Measurements from ENCODE around the gene RRP12. TPM values are rescaled to one million over a fixed set of nuclear protein-coding genes. Genes with fewer than 3 reads are reported as not detected.

The RRP12 gene
- polyA plus RNA-seq, 1 donor, result 24.2 TPM

DNA sequence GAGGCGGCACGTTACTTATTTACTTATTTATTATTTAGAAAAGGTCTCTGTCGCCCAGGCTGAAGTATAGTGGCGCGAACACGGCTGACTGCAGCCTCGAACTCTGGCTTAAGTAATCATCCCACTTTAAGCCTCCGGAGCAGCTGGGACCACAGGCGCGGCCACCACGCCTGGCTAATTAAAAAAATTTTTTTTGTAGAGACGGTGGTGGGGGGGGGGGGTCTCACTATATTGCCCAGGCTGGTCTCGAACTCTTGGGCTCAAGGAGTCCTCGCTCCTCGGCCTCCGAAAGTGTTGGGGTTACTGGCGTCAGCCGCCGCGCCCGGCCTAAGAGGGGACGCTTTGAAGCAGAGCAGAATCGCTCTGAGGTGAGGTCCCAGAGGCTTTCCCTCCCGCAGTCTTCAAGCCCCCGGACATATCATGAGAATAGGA is 65.9 kb downstream of the RRP12 start:
- no peak for DNase-seq

- peak; percentile 96 for DNase-seq
These were observed 66.6 kb downstream of the RRP12 start, which contains the start of gene FRAT2 for GRCh38 chr10:97334370-97335175. Gene FRAT2, minus strand, starts transcription at chr10:97334729. Its CDS starts 157 bp downstream, at chr10:97334572.

DNA sequence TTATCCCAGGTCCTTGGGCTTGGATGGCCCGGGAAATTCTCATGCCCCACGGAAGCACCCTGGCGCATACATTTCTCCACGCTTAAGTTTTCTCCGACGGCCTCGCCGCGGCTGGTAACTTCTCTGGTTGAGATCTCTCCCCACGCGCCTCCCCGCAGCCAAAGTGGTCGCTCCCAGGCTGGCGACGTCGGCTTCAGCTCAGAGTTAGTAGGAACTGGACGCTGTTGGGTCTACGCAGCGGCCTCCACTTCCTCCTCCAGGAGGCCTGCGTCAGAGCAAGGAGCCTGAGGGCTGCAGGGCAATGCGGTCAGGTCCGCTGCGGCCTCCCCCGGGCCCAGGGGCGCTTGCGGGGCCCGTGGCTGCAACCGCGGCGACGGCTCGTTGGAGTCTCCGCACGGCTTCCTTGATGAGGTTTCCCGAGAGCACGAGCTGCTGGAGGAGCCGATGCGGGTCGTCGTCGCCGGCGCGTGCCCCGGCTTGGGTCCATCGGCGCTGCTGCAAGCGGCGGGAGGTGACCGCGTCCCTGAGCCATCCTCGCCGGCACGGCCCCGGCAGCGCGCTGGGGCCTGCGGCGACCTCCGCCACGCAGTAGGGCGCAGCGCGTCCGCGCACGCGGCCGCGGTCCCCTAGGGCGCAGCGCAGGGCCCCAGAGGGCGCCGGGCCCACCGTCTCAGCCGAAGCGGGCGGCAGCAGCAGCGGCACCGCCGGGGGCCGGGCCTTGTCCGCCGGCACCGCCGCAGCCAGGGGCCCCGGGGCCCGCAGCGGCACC is 67.4 kb downstream of the RRP12 start:
- no peak for DNase-seq

DNA sequence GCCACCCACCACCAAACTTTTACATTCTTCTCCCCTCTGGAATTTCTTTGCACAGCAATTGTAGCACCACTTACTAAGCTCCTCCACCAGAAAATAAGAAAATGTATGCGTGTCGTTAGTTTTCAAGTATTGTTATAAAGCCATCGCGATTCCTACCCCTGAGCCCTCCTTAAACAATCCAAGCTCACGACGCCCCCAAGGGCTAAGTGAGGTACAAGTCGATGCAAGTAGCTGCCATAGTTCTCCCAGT is 67.9 kb downstream of the RRP12 start:
- DNase-seq, result no peak

DNA sequence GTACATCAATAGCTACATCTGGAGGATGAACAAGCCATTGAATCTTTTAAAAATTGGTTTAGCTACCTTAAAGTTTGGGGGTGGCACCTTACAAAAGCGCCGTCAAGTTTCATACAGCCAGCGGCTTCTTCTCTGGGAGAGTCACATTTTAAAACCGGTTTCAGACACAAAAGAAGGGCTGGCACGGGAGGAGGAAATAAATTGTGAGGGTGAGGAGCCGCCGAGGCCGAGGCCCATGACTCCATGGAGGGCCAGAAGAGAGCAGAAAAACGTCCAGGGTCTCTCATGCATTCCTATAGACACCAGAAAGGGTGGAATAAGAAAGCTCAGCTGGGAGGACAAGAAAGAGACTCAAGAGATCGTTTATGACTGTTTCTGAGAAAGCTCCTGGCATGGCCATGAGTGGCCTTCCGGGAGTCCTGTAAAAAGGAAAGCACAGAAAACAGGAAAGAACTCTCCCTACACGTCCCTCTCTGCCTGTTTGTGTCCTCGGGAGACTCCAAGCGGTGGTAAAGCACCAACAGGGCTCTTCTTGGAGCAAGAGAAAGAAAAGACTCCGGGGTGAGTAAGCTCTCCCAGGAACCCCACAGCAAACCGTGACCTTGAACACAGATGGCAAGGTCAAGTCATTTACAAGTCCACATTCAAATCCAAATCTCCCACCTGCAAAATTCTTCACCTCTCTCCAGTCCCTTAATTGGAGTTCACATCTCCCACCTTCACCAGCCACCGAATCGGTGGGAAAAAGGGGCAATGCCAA is 68.4 kb downstream of the RRP12 start:
- no peak for DNase-seq

GRCh38 chr10:97331153-97331703 is 69.9 kb downstream of the RRP12 start:
- no peak for DNase-seq

DNA sequence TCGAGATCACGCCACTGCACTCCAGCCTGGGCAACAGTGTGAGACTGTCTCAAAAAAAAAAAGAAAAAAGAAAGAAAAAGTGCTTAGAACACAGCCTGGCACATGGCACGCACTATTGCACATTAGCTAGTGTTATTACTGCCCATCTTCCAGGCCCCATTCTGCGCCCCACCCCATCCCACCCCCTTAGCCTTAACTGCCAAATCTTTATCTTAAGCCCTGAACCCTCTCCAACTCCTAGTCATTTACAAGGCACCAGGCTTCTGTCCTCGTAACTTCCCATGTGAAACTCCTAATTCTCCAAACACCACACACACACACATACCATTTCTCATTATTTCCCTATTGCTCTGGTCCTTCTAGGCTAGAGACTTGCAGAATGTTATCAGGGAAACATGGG is 71.4 kb downstream of the RRP12 start:
- DNase-seq, result no peak

GRCh38 chr10:97328646-97329453 is 72.3 kb downstream of the RRP12 start:
- DNase-seq, result no peak

DNA sequence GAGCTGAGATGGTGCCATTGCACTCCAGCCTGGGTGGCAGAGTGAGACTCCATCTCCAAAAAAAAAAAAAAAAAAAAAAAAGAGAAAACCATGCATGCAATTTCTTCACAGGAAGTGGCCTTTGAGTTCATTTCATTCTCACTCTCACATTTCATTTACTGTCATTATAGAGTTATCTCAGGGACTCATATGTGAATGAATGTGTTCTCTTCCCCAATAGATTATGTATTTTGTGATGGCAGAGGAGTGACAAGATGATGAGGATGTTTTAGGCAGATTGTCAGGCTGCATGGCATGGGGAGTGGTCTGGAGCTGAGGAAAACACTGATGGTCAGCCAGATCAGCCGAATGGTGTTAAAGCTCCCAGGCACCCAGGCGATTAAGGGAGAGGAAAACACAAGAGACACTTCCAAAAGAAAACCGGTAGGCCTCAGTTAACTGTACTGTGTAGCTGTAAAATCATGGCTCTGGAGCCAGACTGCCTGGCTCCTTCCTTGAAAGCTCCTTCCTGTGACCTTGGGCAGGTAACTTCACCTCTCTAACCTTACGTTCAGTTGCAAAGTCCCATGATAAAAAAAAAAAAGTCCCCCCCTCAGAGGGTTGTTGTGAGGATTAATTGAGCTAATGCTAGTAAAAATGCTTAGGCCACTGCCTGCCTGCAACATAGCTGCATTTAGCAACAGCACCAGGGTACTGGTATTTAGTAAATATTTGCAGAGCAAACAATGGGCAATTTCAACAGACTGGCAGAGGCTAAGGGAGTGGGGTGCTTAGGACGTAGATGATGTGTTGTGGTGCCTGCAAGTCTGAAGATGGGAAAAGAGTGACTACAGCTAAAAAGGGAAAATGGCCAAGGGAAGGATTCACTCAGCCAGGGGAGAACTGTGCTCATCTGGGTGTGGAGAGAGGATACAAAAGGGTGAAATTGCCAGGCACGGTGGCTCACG is 73.5 kb downstream of the RRP12 start:
- DNase-seq, result no peak

DNA sequence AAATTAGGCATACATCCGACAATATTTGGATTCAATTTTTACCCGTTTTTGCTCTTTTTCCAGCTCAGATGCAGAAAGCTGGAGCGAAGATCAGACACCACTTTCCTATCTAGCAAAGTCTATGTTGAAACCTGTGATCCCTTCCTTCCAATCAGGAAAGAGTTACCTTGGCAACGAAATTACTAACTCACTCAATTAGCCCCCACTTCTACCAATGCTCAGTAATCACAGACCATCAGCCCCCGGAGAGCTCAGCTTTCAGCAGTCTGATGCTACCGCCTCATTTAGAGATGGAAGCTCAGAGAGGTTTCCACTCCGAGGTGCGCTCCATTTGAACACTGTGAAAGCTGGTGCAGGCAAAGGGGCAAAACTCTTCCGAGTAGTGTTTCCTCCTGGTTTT is 75.4 kb downstream of the RRP12 start:
- DNase-seq, result no peak

- DNase-seq, result no peak
These were observed 77.6 kb downstream of the RRP12 start for GRCh38 chr10:97323501-97323900.

GRCh38 chr10:97321804-97322190 is 79.3 kb downstream of the RRP12 start:
- DNase-seq, result no peak

DNA sequence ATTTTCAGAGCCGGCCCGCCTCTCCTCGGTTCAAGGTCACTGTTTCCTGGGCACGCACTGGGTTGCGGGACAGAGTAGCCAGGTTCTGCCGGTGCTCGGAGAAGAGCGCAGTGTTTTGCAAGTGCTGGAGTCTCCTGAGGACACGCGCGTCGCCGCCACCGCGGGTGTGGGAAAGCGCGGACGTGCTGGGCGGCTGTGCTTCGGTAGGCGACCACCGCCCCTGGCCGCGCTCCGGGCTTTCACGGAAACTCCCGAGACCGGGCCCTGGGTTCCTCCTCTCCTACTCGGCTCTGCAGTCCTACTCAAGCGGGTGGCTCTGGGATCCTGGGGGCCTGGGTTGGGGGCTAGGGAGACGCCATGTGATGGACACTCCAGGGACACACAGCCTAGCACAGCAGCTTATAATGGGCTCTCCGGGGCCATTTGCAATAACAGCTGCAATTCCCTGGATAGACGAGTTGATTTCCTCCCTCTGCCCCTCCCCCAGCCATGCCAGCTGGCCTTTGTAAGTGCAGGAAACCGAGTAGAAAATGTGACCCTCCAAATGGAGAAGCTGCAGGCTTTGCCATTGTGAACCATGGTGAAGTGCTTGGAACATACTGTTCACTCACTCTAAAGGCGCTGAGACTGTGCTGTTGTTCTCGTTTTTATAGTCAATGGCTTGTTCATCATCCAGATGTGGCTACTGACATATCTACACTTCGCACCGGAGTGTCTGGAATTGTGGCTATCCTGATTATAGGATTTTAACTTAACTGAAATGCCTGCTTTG is 79.9 kb downstream of the RRP12 start:
- DNase-seq, result no peak

DNA sequence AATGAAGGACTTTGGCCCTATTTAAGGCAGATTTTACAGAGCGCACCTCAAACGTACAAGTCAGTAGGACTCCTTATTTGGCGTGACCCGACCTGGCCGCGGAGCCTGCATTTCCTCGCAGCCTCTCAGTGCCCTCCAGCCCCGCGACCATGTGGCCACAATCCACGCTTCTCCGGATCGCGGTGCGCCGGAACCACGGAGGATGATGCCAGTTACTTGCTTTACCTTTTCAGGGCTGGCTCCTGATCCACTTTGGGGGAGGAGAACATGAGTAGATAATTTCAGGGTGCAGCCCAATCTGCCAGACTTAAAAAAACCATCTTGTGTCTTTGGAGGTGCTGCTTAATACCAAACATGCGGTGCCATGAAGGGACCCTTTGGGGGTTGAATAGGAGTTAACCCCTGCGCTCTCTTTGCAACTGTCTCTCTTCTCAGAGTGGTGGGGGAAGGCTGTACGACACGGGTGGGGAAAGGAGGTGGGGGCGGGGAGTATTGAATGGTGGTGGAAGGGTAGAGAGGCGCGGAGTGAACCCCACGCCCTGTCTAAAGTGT is 80.6 kb downstream of the RRP12 start:
- DNase-seq, result no peak

DNA sequence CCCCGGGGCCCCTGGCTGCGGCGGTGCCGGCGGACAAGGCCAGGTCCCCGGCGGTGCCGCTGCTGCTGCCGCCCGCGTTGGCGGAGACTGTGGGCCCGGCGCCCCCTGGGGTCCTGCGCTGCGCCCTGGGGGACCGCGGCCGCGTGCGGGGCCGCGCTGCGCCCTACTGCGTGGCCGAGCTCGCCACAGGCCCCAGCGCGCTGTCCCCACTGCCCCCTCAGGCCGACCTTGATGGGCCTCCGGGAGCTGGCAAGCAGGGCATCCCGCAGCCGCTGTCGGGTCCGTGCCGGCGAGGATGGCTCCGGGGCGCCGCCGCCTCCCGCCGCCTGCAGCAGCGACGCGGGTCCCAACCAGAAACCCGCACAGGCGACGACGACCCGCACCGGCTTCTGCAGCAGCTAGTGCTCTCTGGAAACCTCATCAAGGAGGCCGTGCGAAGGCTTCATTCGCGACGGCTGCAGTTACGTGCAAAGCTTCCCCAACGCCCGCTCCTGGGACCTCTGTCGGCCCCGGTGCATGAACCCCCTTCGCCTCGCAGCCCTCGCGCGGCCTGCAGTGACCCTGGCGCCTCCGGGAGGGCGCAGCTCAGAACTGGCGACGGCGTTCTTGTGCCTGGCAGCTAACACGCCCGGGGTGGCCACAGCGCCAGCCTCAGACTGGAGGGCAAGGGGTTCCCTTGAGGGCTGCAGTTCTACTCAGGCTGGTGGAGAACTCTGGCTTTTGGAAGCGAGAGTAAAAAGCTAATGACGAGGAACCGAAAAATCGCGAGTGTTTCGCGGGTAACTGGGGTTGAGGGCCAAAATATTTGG is 81.3 kb downstream of the RRP12 start:
- no peak for DNase-seq

DNA sequence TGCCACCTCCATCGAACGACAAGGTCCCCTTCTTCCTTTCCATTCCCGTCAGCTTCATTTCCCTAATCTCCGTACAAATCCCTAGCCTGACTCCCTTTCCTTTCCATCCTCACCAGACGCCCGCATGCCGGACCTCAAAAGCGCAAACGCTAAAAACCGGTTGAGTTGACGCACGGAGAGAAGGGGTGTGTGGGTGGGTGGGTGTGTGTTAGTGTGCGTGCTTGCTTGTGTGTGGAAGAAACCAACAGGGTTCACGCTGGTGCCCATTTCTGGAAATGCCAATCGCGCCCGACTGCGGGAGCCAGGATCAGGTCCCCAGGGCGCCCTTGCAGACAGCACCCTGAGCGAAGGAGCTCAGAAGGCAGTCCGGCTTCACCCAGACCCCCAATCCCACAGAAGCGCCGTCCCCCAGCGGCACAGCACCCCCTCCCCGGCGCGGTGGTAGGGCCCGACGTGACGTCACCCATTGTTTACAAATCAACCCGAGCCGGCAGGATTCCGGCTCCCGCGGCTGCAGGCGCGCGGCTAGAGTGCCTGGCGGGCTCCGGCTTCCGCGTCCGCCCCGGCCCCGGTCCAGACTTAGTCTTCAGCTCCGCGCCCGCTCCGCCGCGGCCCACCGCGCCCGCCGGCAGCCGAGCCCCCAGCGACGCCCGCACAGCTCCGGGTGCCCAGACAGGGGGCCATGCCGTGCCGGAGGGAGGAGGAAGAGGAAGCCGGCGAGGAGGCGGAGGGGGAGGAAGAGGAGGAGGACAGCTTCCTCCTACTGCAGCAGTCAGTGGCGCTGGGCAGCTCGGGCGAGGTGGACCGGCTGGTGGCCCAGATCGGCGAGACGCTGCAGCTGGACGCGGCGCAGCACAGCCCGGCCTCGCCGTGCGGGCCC is 82.1 kb downstream of the RRP12 start, which contains the start of gene FRAT1:
Gene FRAT1 (plus strand): TSS at position 500 of the 880 bp plus-strand sequence. CDS start 183 bp downstream, at position 683.
- peak; percentile 90 for DNase-seq

GRCh38 chr10:97314671-97315070 is 86.5 kb downstream of the RRP12 start:
- no peak for DNase-seq

GRCh38 chr10:97312897-97313296 is 88.2 kb downstream of the RRP12 start:
- DNase-seq, result no peak
